Measurements from ENCODE around the gene ACP3.

The ACP3 gene

GRCh38 chr3:132406587-132406986, 89.4 kb downstream of the ACP3 start:
- H3K9me3 ChIP-seq (ENCODE audit: control insufficient read depth, insufficient read depth, low read depth, low read length): no peaks in the 10 kb centered on the region
- H3K36me3 ChIP-seq (ENCODE audit: control insufficient read depth, insufficient read depth, low read length): no peaks in the 10 kb centered on the region
- no peaks in the 10 kb centered on the region for H3K27me3 ChIP-seq (ENCODE audit: control insufficient read depth, insufficient read depth, low read length)
- H3K27ac ChIP-seq (ENCODE audit: low read depth, low read length): no peak overlapping the region
- H3K4me1 ChIP-seq (ENCODE audit: control insufficient read depth, insufficient read depth, low read length): no peaks in the 10 kb centered on the region
- no peak overlapping the region for H3K9ac ChIP-seq (ENCODE audit: low read length)
- H3K4me3 ChIP-seq (ENCODE audit: low read depth, low read length): no peak overlapping the region

GRCh38 chr3:132407025-132407424, 89.8 kb downstream of the ACP3 start:
- Histone ChIP-seq H3K4me3 (ENCODE audit: low read depth, low read length) (no peak overlapping the region), H3K27me3 (ENCODE audit: control insufficient read depth, insufficient read depth, low read length) (no peaks in the 10 kb centered on the region), H3K27ac (ENCODE audit: low read depth, low read length) (no peak overlapping the region), H3K9ac (ENCODE audit: low read length) (no peak overlapping the region), H3K9me3 (ENCODE audit: control insufficient read depth, insufficient read depth, low read depth, low read length) (no peaks in the 10 kb centered on the region), H3K4me1 (ENCODE audit: control insufficient read depth, insufficient read depth, low read length) (no peaks in the 10 kb centered on the region), H3K36me3 (ENCODE audit: control insufficient read depth, insufficient read depth, low read length) (no peaks in the 10 kb centered on the region)
